HepG2 (cell line): Measurements from ENCODE around the gene UPK1A. TPM values are rescaled to one million over a fixed set of nuclear protein-coding genes. Genes with fewer than 3 reads are reported as not detected.

Experiments used
- ATF7-NPFF ChIP-seq: sonication (generic); formaldehyde crosslinking; IDR thresholded peaks from 2 replicates; pipeline ENCODE4 v1.8.1; 2023; ENCODE audit warnings: mild to moderate bottlenecking, low read depth, missing genetic modification reagents, moderate library complexity
- CEBPB ChIP-seq: IDR thresholded peaks from 2 replicates; pipeline ENCODE4 v1.6.1; 2011; ENCODE audit warnings: low read depth, low read length, improper control_type of control experiment, borderline replicate concordance
- EHMT2 ChIP-seq: fragments of 200-600 bp; sonication (generic); IDR thresholded peaks from 2 replicates; pipeline ENCODE4 v1.7.0; 2017; ENCODE audit warnings: antibody characterized with exemption, low read depth, low read length, borderline replicate concordance
- HMG20B ChIP-seq: conservative IDR thresholded peaks from 2 replicates; pipeline ENCODE4 v1.6.1; 2016; ENCODE audit warnings: missing genetic modification reagents, missing compliant biosample characterization
- ISX ChIP-seq: sonication (generic); formaldehyde crosslinking; conservative IDR thresholded peaks from 2 replicates; pipeline ENCODE4 v1.5.0; 2020; ENCODE audit warnings: missing genetic modification reagents
- MATR3 ChIP-seq: sonication (generic); formaldehyde crosslinking; IDR thresholded peaks from 2 replicates; pipeline ENCODE4 v1.4.0; 2020; ENCODE audit warnings: missing genetic modification reagents
- MBNL3 ChIP-seq: fragments of 250-450 bp; sonication (Bioruptor Pico); conservative IDR thresholded peaks from 2 replicates; pipeline ENCODE4 v1.8.0; 2022; ENCODE audit warnings: mild to moderate bottlenecking, inconsistent platforms
- MED1 ChIP-seq: sonication (generic); formaldehyde crosslinking; IDR thresholded peaks from 2 replicates; pipeline ENCODE4 v1.4.0; 2020; ENCODE audit warnings: missing genetic modification reagents
- NCOA2 ChIP-seq: sonication (generic); formaldehyde crosslinking; IDR thresholded peaks from 2 replicates; pipeline ENCODE4 v1.8.0; 2022; ENCODE audit warnings: inconsistent platforms
- NCOR1 ChIP-seq: fragments of 200-600 bp; sonication (generic); IDR thresholded peaks from 2 replicates; pipeline ENCODE4 v1.7.0; 2017; ENCODE audit warnings: antibody characterized with exemption, low read length, borderline replicate concordance
- NFKBIZ ChIP-seq: IDR thresholded peaks from 2 replicates; pipeline ENCODE4 v1.6.1; 2018; ENCODE audit warnings: missing genetic modification reagents, missing compliant biosample characterization
- RFX1 ChIP-seq: fragments of 450-650 bp; IDR thresholded peaks from 2 replicates; pipeline ENCODE4 v1.6.1; 2017
- SAP130 ChIP-seq: IDR thresholded peaks from 2 replicates; pipeline ENCODE4 v1.6.1; 2016; ENCODE audit warnings: low read depth
- TARDBP ChIP-seq: sonication (generic); formaldehyde crosslinking; IDR thresholded peaks from 2 replicates; pipeline ENCODE4 v1.8.0; 2022; ENCODE audit warnings: mild to moderate bottlenecking, missing genetic modification reagents
- THAP8 ChIP-seq: sonication (generic); formaldehyde crosslinking; IDR thresholded peaks from 2 replicates; pipeline ENCODE4 v1.5.1; 2020; ENCODE audit warnings: missing genetic modification reagents, mild to moderate bottlenecking, borderline replicate concordance
- ZBTB26 ChIP-seq: IDR thresholded peaks from 2 replicates; pipeline ENCODE4 v1.6.1; 2016; ENCODE audit warnings: missing compliant biosample characterization, missing genetic modification reagents, borderline replicate concordance
- ZBTB8A ChIP-seq: sonication (generic); formaldehyde crosslinking; IDR thresholded peaks from 2 replicates; pipeline ENCODE4 v1.4.0; 2020; ENCODE audit warnings: mild to moderate bottlenecking, low read depth, missing genetic modification reagents, borderline replicate concordance
- ZFP91 ChIP-seq: sonication (generic); formaldehyde crosslinking; IDR thresholded peaks from 2 replicates; pipeline ENCODE4 v1.9.0; 2022; ENCODE audit warnings: missing genetic modification reagents, mild to moderate bottlenecking, borderline replicate concordance
- ZNF331 ChIP-seq: sonication (generic); formaldehyde crosslinking; IDR thresholded peaks from 2 replicates; pipeline ENCODE4 v1.4.0; 2020; ENCODE audit warnings: missing genetic modification reagents
- ZNF33A ChIP-seq: sonication (generic); formaldehyde crosslinking; IDR thresholded peaks from 2 replicates; pipeline ENCODE4 v1.5.1; 2020; ENCODE audit warnings: missing genetic modification reagents, mild to moderate bottlenecking, moderate library complexity, borderline replicate concordance
- ZNF546 ChIP-seq: sonication (generic); formaldehyde crosslinking; conservative IDR thresholded peaks from 2 replicates; pipeline ENCODE4 v1.8.1; 2023; ENCODE audit warnings: mild to moderate bottlenecking, missing genetic modification reagents
- ZNF670 ChIP-seq: sonication (generic); formaldehyde crosslinking; IDR thresholded peaks from 2 replicates; pipeline ENCODE4 v1.8.0; 2022; ENCODE audit warnings: mild to moderate bottlenecking, missing genetic modification reagents, borderline replicate concordance
- ZNF737 ChIP-seq: sonication (generic); formaldehyde crosslinking; IDR thresholded peaks from 2 replicates; pipeline ENCODE4 v1.5.0; 2020; ENCODE audit warnings: missing genetic modification reagents, mild to moderate bottlenecking, borderline replicate concordance
- ZNF768 ChIP-seq: sonication (generic); formaldehyde crosslinking; IDR thresholded peaks from 2 replicates; pipeline ENCODE4 v1.4.0; 2020; ENCODE audit warnings: missing genetic modification reagents
- ZSCAN21 ChIP-seq: sonication (generic); formaldehyde crosslinking; IDR thresholded peaks from 2 replicates; pipeline ENCODE4 v1.8.0; 2022; ENCODE audit warnings: mild to moderate bottlenecking, missing genetic modification reagents, moderate library complexity, borderline replicate concordance
- ZXDC ChIP-seq: sonication (generic); formaldehyde crosslinking; IDR thresholded peaks from 2 replicates; pipeline ENCODE4 v1.5.0; 2020; ENCODE audit warnings: mild to moderate bottlenecking, missing genetic modification reagents
- polyA plus RNA-seq, 8 experiments: library from polyadenylated mRNA; depleted of rRNA in 3 of 8; stranded (reverse) in 7 of 8; unstranded in 1 of 8; fragments of >200 nt; fragmentation: Illumina TruSeq in 4 of 8; extraction: Trizol in 4 of 8; gene quantifications; 2 replicates each; pipeline versions ENCODE4 v1.2.1 to v1.2.3, GENCODE V29; 2011 to 2016; ENCODE audit warnings: low read depth in 4 of 8, missing spikeins in 1 of 8, mixed read lengths in 1 of 8; ENCODE audit not compliant: insufficient read depth in 1 of 8
- total RNA-seq, 5 experiments: library from RNA; depleted of rRNA; stranded (reverse); fragments of >200 nt; fragmentation: Illumina TruSeq; extraction: Trizol; gene quantifications; 2 replicates each; pipeline ENCODE4 v1.2.3, GENCODE V29; 2016; ENCODE audit warnings: low read depth in 1 of 5

UPK1A gene
- total and polyA plus RNA-seq, 2 of the 13 experiments (the other 11 are each of a cell fraction or from before 2014, with no cell fraction given), result 2.9 TPM; not detected in 1

- TF ChIP-seq MED1 (CRISPR knock-in tag) (0 out of 2 replicates have a peak, but pooled peaks have one; percentile 38), TARDBP (no peak), ZBTB8A (CRISPR knock-in tag) (no peak), NCOA2 (no peak), NCOR1 (no peak), ZNF33A (CRISPR knock-in tag) (no peak), ATF7-NPFF (no peak), MBNL3 (CRISPR knock-in tag) (no peak), ZBTB26 (CRISPR knock-in tag) (0 out of 2 replicates have a peak, but pooled peaks have one; percentile 30), RFX1 (no peak), ISX (CRISPR knock-in tag) (no peak), MATR3 (CRISPR knock-in tag) (no peak), HMG20B (CRISPR knock-in tag) (no peak), CEBPB (no peak), THAP8 (CRISPR knock-in tag) (no peak), EHMT2 (no peak), SAP130 (CRISPR knock-in tag) (peak; percentile 31; the same call in 1 of the 2 replicates), ZSCAN21 (CRISPR knock-in tag) (0 out of 2 replicates have a peak, but pooled peaks have one; percentile 42), ZNF768 (peak; percentile 93), ZNF546 (CRISPR knock-in tag) (no peak), ZNF670 (no peak), NFKBIZ (CRISPR knock-in tag) (no peak), ZNF737 (CRISPR knock-in tag) (no peak), ZXDC (CRISPR knock-in tag) (no peak), ZFP91 (CRISPR knock-in tag) (no peak), ZNF331 (no peak)
Measured at GRCh38 chr19:35673121-35673804, 6.9 kb downstream of the UPK1A start (continued).
